Esophagus squamous epithelium (tissue), 5 donors: ENCODE measurements around the gene EIF3D. TPM values are rescaled to one million over a fixed set of nuclear protein-coding genes. Genes with fewer than 3 reads are reported as not detected.

Experiments
- DNase-seq: peaks from one replicate; lab custom pipeline; 2025; lab: John Stamatoyannopoulos, UW
- H3K27ac ChIP-seq, 4 donors: fragments of 200-600 bp; sonication (generic); one replicate each; pipeline ENCODE4 v1.5.1; 2016 to 2019; ENCODE audit warnings: mild to moderate bottlenecking in 1 of 4
- H3K27me3 ChIP-seq, 4 donors: fragments of 200-600 bp; sonication (generic); 1 replicate in 3 of 4; 2 replicates in 1 of 4; pipeline versions ENCODE4 v1.5.1 to v1.6.0; 2017 to 2021; ENCODE audit warnings: antibody characterized with exemption in 1 of 4
- H3K36me3 ChIP-seq, 3 donors: fragments of 200-600 bp; sonication (generic); one replicate each; pipeline ENCODE4 v1.5.1; 2016 to 2019
- H3K4me1 ChIP-seq, 3 donors: fragments of 200-600 bp; sonication (generic); one replicate each; pipeline ENCODE4 v1.5.1; 2017 to 2019
- H3K4me3 ChIP-seq, 4 donors: fragments of 200-600 bp; sonication (generic); 1 replicate in 3 of 4; 2 replicates in 1 of 4; pipeline ENCODE4 v1.5.1; 2016 to 2019; ENCODE audit warnings: mild to moderate bottlenecking in 2 of 4, moderate library complexity in 1 of 4
- H3K9me3 ChIP-seq, 3 donors: fragments of 200-600 bp; sonication (generic); one replicate each; pipeline ENCODE4 v1.5.1; 2016 to 2019
- CTCF ChIP-seq, 6 experiments: fragments of 450-650 bp in 4 of 6; fragments of 200-600 bp in 2 of 6; sonication (generic) in 2 of 6; IDR thresholded peaks; one replicate each; pipeline ENCODE4 v1.5.1; 2016 to 2019; ENCODE audit warnings: antibody characterized with exemption in 6 of 6, mild to moderate bottlenecking in 4 of 6, moderate library complexity in 4 of 6
- POLR2A ChIP-seq, 4 donors: fragments of 450-650 bp; IDR thresholded peaks; one replicate each; pipeline ENCODE4 v1.6.1; 2017; ENCODE audit warnings: antibody characterized with exemption in 4 of 4, mild to moderate bottlenecking in 4 of 4, moderate library complexity in 3 of 4
- WGBS, 2 donors: methylation state at CpG; one replicate each; pipeline ENCODE4 v1.1.5; 2018; 5-methylcytosine and 5-hydroxymethylcytosine counted together
- intact Hi-C: fragments of 100-400 bp; cut with DNase I; formaldehyde crosslinking; loops from one replicate; pipeline ENCODE4 v1.15.0; 2022
- total RNA-seq, 4 donors: library from RNA; depleted of rRNA; stranded (reverse); fragments of >200 nt; gene quantifications; one replicate each; pipeline ENCODE4 v1.1.0, GENCODE V29; 2016
- donor health status: DM: yes; HTN: yes; CAD: no.

The EIF3D gene
- total RNA-seq, 4 donors from 2014 or later, result 250 to 385 (median 268) TPM

GRCh38 chr22:36563001-36563400 is 34.0 kb upstream of the EIF3D start:
- intact Hi-C loops, result no loop called here
- Histone ChIP-seq H3K36me3 (no peaks in the 10 kb centered on the region), H3K4me3 (no peak overlapping the region), H3K4me1 (peaks cover 0 to 18% (median 7%) of the 10 kb centered on the region in 3 donors), H3K27ac (no peak overlapping the region), H3K9me3 (no peaks in the 10 kb centered on the region), H3K27me3 (peaks cover 0 to 45% (median 0%) of the 10 kb centered on the region in 4 donors)
- TF ChIP-seq CTCF (IDR thresholded peaks at IDR 0.05) (no peak), POLR2A (IDR thresholded peaks at IDR 0.05) (no peak)
- WGBS, 2 donors, result 56 to 75% methylated on average over 1 of the region's 3 CpGs
- DNase-seq, result no peak

GRCh38 chr22:36562261-36562835 is 33.4 kb upstream of the EIF3D start:
- DNase-seq, result no peak
- Histone ChIP-seq H3K4me1 (peaks cover 0 to 18% (median 7%) of the 10 kb centered on the region in 3 donors), H3K9me3 (no peaks in the 10 kb centered on the region), H3K4me3 (no peak overlapping the region), H3K36me3 (no peaks in the 10 kb centered on the region), H3K27ac (peak overlapping the region in 1 of 4 donors; percentile 28), H3K27me3 (peaks cover 0 to 42% (median 0%) of the 10 kb centered on the region in 4 donors)
- intact Hi-C loops, result no loop called here
- TF ChIP-seq CTCF (IDR thresholded peaks at IDR 0.05) (no peak), POLR2A (IDR thresholded peaks at IDR 0.05) (no peak)
- 65 to 68% methylated on average over 10 of the region's 11 CpGs for WGBS, 2 donors

- Histone ChIP-seq H3K27ac (no peak overlapping the region), H3K27me3 (peaks cover 0 to 43% (median 0%) of the 10 kb centered on the region in 4 donors), H3K4me3 (no peak overlapping the region), H3K9me3 (no peaks in the 10 kb centered on the region), H3K4me1 (peaks cover 0 to 18% (median 7%) of the 10 kb centered on the region in 3 donors), H3K36me3 (no peaks in the 10 kb centered on the region)
- intact Hi-C loops, result no loop called here
- WGBS, 2 donors, result 62 to 70% methylated on average over 3 to 6 of the region's 6 CpGs
- no peak for TF ChIP-seq POLR2A (IDR thresholded peaks at IDR 0.05)
- TF ChIP-seq CTCF (IDR thresholded peaks at IDR 0.05), result no peak
- no peak for DNase-seq
Observed at GRCh38 chr22:36561291-36561811, 32.4 kb upstream of the EIF3D start.

- Histone ChIP-seq H3K9me3 (no peaks in the 10 kb centered on the region), H3K4me3 (no peak overlapping the region), H3K36me3 (no peaks in the 10 kb centered on the region), H3K4me1 (peaks cover 0 to 18% (median 7%) of the 10 kb centered on the region in 3 donors), H3K27ac (no peak overlapping the region), H3K27me3 (peaks cover 0 to 39% (median 0%) of the 10 kb centered on the region in 4 donors)
- DNase-seq, result no peak
- intact Hi-C loops, result no loop called here
- TF ChIP-seq CTCF (IDR thresholded peaks at IDR 0.05), result no peak
- TF ChIP-seq POLR2A (IDR thresholded peaks at IDR 0.05), result no peak
- WGBS, 2 donors, result 79 to 81% methylated on average over 3 of the region's 3 CpGs
Observed at GRCh38 chr22:36560001-36560400, 31.0 kb upstream of the EIF3D start.

- no peak for DNase-seq
- Histone ChIP-seq H3K4me1 (peaks cover 0 to 34% (median 8%) of the 10 kb centered on the region in 3 donors), H3K4me3 (no peak overlapping the region), H3K27ac (no peak overlapping the region), H3K27me3 (peaks cover 0 to 58% (median 3%) of the 10 kb centered on the region in 4 donors), H3K9me3 (no peaks in the 10 kb centered on the region), H3K36me3 (no peaks in the 10 kb centered on the region)
- TF ChIP-seq CTCF (IDR thresholded peaks at IDR 0.05) (no peak), POLR2A (IDR thresholded peaks at IDR 0.05) (no peak)
- intact Hi-C loops, result loop anchor here (10.0 kb wide), 1 partner anchor 211 kb away; no protein-coding TSS in a partner anchor
- WGBS, 2 donors, result 88 to 90% methylated on average over 1 to 2 of the region's 5 CpGs
Observed at GRCh38 chr22:36554098-36554497, 25.1 kb upstream of the EIF3D start.
